HG03159 (cell line): ENCODE results near the gene RIMKLB.
A peak's percentile ranks its signal among the peaks of the same experiment; 100 is the strongest.
"Not testable (repeated sequence)": the region's sequence is repeated elsewhere in the genome, so short reads cannot be mapped to it uniquely, and the experiment has no call there.

ENCODE experiments used
- ATAC-seq: cut with Tn5 transposase; IDR thresholded peaks from one replicate; pipeline ENCODE4 v1.9.1; 2021; ENCODE audit warnings: mild to moderate bottlenecking, moderate library complexity; ENCODE audit not compliant: unreplicated experiment

RIMKLB gene

DNA sequence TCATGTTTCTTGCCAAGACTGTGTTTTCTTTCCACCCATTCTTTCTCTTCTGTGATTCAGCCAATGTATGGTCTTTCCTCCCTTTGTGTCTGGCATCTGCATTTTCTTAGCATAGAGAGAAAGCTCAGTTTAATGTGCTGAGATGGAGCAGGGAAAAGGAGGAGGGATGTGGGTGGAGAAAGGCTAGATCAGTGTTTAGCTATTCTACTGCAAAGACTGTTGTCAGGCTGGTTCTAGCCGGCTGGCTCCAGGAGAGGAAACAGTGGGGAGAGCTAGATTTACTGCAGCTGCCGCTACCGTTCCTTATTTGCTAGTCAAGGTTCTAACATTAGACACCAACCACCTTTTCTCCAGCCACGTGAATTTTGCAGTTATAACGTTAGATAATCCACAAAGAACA is 5.2 kb upstream of the RIMKLB start:
- no peak for ATAC-seq

DNA sequence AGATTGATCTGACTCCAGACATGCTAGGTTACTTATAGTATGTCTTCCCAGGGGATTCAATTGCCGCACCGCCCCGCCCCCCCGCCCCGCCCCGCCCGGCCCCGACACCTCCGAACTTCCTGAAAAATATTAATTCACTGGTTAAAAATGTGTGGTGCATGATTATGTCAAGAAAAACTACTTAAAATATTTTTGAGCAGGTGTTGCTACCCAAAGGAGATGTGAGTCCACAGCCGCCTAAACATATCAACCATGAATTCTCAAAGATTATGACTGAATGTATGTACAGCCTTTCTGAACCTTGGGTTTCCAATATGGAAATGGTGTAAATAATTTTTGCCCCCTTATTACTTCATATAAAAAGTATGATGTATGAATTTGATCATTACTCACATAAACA is 2.7 kb upstream of the RIMKLB start:
- ATAC-seq, result no peak

DNA sequence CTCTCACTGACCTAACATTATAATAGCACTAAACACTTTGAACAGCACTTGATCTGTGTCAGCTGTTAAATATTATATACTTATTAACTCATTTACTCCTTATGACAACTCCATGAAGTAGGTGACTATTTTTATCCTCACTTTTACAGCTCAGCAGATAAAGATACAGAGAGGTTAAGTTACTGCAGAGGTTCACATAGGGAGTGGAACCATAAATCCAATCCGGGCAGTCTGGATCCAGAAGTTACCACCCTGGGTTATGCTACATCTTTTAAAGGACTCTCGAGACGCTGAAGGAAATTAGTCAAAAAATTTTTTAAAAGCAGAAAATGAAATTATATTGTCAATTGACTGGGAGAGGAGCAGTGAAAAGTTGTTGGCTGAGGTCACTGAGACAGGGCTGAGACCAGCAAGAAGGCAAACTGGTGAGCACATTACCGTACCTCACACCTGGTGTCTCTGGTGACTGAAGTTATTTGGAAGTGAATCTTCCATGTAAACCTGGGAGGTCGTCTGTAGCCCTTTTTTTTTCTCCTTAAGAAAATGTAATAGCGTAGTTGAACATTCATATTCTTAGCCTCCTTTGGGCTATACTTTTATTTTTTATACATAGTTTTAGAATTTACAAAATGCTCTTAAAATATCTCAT is 1.2 kb upstream of the RIMKLB start:
- no peak for ATAC-seq

DNA sequence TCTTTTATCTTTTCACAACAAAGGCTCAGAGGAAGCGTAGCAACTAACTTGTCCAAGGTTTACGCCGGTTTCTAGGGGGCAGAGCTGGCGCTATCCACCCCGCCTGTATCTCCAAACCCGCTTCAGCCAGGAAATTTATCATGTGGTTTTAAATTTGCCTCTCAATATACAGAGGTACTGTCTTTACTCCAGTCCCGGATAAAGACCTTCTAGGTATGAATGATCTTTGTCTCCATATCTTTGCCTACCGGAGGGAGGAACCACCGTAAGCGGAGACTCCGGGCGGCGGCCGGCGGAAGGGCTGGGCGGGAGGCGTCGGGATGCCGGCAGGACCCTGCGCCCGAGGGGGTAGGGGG is 693 bp upstream of the RIMKLB start:
- peak; percentile 17 for ATAC-seq

DNA sequence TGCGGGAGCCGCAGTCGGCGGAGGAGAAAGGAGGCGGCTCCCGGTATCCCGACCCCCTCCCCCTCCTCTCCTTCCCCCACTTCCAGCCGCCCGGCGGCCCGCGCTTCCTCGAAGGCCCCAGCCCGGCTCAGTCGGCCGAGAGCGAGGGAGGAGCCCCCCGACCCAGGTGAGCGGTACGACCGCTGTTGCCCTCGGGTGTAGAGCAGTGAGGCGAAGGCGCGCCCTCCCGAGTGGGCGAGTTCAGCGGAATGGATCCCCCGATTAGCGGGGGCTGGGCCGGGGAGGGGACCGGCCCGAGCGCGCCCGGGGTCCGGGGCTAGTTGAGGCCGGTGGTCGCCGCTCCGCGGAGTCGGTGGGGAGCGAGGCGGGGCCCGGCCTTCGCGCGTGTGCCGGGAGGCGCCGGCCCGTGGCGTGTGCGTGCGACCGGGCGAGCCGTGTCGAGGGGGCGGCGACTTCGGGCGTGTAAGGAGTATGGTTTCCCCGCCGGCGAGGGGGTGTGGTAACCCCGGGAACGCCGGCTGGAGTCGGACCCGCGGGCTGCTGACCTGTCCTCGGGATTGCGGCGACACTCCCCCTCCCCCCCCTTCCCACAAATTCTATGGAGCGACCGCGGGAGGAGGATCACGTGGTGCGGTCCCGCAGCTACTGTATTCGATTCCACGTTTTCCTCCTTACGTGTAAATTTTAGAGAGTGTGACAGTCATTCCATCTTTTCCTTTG is 501 bp downstream of the RIMKLB start:
- ATAC-seq, result peak; percentile 44

DNA sequence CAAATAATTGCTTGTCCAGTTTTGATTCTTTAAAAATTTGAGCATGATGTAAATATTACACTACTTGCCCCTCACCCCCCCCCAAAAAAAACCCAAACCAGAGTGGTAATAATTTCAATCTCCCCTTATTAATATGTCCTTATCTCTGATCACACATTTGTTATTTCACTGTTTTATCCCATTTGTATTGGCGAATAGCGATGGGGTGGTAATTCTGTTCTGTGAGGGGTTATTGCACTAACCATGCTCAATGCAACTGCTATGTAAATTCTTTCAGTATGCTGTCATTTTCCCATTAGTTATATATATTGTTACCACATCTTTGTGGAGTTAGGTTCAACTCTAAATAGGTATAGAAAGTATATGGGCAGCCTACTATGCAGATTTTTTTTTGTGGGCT is 1.1 kb downstream of the RIMKLB start:
- no peak for ATAC-seq

DNA sequence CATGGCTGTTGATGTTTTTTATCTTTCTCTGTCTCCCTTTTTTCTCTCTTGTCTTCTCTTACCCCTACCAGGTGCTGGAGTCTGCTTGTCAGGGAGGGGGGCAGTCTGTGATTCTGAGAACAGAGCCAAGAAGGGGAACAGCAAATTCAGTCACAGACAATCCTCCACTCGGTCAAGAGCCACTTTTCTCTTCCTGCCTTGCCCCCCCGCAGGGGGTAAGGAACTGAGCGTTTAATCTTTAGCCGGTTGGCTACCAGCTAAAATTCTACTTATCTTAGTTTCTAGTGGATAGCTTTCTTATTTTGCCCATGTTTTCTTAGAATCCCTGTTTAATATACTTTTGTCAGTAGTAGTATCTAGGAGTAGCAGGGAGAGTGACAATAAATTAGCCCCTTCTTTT is 1.9 kb downstream of the RIMKLB start:
- no peak for ATAC-seq

DNA sequence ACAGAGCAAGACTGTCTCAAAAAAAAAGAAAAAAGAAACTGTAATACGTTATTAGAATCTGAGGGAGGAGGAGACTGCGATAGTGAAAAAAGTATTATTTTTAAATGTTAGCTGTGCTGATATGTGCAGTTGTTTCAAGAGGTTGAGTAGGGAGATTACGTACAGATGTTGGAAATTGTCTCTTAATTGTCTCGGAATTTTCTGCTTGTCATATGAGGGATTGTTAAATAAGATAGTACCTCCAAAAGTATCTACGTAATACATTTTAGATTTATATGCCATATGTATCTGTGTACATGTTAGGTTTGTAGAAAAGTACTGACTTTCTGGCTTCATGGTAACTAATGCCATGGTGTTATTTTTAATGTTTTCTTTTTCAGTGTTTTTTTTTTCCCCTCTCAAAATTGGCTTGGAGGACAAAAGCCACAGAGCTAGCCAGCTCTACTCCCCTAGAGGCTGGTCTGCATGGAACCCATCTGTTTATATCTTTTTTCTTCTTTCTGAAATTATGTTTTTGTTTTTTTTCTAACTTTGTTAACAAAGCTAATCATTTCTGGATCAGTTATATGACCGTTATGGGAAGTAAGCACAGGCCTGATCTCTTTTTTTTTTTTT is 3.4 kb downstream of the RIMKLB start:
- ATAC-seq, result no peak

DNA sequence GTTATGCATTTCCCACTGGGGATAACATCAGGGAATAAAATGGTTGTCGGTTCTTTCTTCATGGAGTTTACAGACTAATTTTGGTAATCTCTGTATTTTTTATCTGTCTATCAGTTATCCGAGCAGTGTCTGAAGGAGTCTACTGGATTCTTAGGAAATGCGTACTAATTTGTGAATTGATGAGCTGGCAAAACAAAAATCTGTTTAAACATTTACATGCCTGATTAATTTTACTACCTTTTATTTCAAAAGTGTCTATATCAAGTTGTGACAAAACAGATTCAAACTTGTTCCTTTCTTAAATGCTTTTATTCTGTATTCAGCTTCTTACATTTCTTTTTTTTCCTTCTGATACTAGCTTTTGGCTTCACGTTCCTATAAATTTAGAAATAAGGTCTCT is 4.4 kb downstream of the RIMKLB start:
- ATAC-seq, result no peak

DNA sequence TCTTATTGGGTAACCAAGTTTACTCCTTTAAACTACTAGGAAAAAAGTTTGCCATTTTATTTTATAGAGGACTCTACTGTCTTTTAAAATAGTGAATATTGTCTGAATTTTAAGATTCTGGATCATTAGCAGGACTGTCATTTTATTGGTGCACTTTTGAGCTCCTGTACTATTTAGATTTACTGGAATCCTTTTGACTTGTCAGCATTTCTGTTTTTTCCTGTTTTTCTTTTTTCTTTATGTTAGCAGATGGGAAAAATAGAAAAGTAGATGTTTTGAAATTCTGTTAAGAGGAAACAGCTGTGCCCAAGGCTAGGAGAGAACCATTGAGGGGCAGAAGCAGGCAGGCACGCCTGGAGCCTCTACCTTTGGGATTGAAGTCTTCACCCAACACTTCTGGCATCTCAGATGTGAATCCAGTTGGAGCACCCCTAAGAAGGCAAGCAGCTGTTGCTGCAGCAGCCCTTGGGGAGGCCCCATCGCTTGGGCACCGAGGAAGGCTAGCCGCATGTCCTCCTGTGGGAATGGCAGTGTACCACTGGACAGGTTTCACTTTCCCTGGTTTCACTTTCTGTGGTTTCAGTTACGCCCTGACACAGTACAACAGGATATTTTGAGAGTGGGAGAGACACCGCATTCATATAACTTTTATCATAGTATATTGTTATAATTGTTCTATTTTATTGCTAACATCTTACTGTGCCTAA is 11.5 kb downstream of the RIMKLB start:
- no peak for ATAC-seq

DNA sequence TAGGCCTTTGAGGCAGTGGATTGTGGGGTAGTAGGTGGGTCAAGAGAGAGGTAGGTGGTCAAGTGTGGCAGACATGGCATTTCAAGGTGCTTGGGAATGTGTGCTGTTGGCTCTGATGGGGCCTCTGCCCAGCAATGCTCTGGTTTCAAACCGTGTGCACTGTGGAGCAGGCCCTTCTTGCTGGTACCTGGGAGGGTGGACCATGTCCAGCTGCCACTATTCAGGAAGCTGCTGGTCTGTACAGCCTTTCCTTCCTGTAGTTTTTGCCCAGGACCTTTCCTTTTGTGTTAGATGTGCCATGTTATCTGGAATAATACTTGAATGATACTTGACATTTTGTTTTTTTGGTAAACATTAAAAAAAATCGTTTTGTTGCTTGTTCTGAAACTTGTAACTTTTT is 14.8 kb downstream of the RIMKLB start:
- no peak for ATAC-seq

DNA sequence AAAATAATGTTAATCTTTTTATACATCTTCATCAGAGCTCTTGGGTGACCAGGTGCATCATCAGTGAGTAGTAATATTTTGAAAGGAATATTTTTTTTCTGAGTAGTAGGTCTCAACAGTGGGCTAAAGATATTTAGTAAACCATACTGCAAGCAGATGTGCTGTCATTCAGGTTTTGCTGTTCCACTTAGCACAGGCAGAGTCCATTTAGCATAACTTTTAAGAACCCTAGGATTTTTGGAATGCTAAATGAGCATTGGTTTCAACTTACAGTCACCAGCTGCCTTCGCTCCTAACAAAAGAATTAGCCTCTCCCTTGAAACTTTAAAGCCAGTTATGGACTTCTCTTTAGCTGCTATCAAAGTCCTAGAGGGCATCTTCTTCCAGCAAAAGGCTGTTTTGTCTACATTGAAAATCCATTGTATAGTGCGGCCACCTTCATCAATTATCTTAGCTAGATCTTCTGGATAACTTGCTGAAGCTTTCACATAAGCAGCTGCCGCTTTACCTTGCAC is 24.6 kb downstream of the RIMKLB start:
- ATAC-seq, result no peak

DNA sequence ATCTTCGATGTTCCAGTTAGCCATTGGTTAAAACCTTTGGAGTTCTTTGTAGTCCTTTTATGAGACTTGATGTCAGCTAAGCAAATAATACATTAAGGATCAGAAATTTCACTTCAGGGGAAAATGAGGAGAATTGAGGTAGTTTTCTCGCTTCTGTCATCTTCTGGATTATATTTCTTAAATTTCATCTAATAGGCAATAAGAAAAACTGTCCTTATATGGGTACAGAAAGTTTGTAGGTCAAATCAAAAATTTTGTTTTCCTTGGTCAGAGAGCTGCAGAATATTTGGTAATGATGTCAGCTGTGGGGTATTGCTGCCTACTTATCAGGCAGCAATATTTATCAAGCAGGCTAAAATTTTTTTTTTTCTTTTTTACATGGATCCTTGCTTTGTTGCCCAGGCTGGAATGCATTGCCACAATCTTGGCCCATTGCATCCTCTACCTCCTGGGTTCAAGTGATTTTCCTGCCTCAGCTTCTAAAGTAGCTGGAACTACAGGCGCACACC is 37.1 kb downstream of the RIMKLB start:
- ATAC-seq, result no peak

DNA sequence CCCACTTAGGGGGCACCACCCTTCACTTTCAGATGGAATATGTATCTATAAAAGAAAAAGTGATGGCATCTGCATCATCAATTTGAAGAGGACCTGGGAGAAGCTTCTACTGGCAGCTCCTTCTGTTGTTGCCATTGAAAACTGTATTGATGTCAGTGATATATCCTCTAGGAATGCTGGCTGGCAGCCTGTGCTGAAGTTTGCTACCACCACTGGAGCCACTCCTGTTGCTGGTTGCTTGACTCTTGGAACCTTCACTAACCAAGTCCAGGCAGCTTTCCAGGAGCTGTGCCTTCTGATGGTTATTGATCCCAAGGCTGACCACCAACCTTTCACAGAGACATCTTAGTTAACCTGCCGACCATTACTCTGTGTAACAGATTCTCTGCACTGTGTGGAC is 44.7 kb downstream of the RIMKLB start:
- ATAC-seq, result no peak

DNA sequence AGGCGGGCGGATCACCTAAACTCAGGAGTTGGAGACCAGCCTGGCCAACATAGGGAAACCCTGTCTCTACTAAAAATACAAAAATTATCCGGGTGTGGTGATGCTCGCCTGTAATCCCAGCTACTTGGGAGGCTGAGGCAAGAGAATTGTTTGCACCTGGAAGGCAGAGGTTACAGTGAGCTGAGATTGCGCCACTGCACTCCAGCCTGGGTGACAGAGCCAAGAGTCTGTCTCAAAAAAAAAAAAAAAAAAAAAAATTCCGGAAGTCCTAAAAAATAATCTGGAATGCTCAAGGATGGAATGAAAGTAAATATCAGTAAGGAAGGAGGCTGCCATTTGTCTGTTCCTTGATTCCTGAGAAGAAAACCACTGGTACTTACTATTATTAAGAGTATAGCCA is 45.3 kb downstream of the RIMKLB start:
- not testable (repeated sequence) for ATAC-seq

DNA sequence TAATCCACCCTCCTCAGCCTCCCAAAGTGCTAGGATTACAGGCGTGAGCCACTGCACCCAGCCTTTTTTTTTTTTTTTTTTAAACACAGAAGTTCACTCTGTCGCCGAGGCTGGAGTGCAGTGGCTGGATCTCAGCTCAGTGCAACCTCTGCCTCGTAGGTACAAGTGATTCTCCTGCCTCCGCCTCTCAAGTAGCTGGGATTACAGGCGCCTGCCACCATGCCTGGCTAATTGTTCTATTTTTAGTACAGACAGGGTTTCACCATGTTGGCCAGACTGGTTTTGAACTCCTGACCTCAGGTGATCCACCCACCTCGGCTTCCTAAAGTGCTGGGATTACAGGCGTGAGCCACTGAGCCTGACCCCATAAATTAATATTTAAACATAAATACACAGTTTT is 47.8 kb downstream of the RIMKLB start:
- not testable (repeated sequence) for ATAC-seq

DNA sequence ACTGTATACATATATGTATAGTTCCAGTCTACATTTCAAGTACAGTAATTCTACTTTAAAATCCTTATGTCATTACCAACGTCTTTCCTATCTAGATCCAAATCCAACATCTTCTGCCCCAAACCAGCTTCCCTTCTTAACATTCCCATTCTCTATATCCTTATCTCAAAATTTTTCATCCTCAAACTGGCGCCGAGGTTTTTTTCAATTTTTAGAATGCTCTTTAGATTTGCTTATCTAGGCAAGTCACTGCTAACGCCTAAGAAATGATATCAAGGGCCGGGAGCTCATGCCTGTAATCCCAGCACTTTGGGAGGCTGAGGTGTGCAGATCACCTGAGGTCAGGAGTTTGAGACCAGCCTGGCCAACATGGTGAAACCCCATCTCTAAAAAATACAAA is 48.3 kb downstream of the RIMKLB start:
- no peak for ATAC-seq

DNA sequence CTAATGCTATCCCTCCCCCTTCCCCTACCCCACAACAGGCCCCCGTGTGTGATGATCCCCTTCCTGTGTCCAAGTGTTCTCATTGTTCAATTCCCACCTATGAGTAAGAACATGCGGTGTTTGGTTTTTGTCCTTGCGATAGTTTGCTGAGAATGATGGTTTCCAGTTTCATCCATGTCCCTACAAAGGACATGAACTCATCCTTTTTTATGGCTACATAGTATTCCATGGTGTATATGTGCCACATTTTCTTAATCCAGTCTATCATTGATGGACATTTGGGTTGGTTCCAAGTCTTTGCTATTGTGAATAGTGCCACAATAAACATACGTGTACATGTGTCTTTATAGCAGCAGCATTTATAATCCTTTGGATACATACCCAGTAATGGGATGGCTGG is 62.3 kb downstream of the RIMKLB start:
- ATAC-seq, result not testable (repeated sequence)

DNA sequence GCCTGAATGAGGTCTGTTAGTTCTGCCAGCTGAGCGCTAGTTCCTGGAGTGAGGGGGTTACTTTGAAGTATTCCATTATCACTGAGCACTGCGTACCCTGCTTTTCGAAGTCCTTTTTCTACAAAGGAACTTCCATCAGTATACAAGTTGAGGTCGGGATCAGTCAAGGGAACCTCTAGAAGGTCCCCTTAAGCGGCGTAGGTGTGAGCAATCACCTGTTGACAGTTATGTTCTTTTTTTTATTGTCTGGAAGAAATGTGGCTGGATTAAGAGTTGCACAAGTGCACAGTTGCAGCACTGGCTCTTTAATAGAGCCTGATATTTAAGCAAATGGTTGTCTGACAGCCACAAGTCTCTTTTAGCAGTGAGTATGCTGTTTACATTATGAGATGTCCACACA is 64.9 kb downstream of the RIMKLB start:
- ATAC-seq, result not testable (repeated sequence)

DNA sequence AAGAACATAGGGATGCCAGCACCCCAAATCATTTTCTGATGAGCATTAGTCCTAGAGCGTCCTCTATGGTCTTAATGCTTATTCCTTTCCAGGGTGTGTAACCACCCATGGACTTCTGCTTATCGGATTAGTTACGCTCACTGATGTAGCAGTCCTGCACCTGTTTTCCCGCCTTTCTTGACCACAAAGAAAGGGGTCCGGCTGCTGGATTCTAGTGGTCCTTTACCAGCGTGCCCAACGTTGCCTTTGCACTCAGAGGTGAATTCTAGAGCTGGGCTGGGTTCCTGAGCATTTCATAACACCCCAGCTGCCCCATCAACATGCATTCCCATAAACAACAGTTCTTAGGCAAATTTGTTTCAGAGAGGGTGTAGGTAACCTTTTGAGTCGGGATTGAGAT is 68.3 kb downstream of the RIMKLB start:
- not testable (repeated sequence) for ATAC-seq

DNA sequence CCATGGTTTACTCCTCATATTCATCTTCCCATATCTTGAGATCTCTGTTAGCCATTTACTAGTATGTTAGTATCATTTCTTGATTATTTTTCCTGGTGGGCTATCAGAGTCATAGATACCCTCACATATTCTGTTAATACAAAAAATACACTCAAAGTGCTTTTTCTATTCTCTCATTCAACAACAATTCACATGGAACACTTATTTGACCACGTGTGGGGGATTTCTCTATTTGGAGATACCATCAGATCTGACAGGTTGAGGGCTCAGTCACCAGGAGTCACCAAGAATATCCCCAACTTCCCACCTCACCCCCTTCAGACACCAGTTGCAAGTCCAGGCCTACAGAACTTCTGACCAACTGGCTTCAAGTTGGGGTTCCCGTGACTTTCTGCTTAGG is 72.7 kb downstream of the RIMKLB start:
- ATAC-seq, result no peak
